GM12878 (cell line): Measurements from ENCODE around the gene CHD5. TPM values are rescaled to one million over a fixed set of nuclear protein-coding genes. Genes with fewer than 3 reads are reported as not detected.
A peak's percentile ranks its signal among the peaks of the same experiment; 100 is the strongest.

Experiments used
- ATAC-seq: fragments of 200-7000 bp; cut with Tn5 transposase; 3 replicates; pipeline ENCODE4 v1.9.1; 2020; ENCODE audit warnings: mild to moderate bottlenecking, moderate library complexity
- BruUV-seq: library from RNA; stranded (reverse); fragments of 400-500 nt; replicated peaks from 2 replicates; lab custom pipeline; 2021; lab: Mats Ljungman, UMichigan
- CTCF ChIA-PET: fragments of 300-600 bp; sonication (Branson Sonifier 250); formaldehyde crosslinking; extraction: SDS; loops from one replicate; lab custom pipeline; 2021; ENCODE audit warnings: inconsistent platforms; lab: Yijun Ruan, JAX
- POLR2A ChIA-PET: fragments of 350-600 bp; formaldehyde crosslinking; extraction: SDS; loops from one replicate; lab custom pipeline; 2021; ENCODE audit warnings: inconsistent platforms; lab: Charles Lee
- RAD21 ChIA-PET: fragments of 300-600 bp; sonication (Branson Sonifier 250); formaldehyde crosslinking; loops from one replicate; lab custom pipeline; 2023; ENCODE audit warnings: antibody characterized with exemption; ENCODE audit not compliant: unreplicated experiment; lab: Charles Lee
- SMC1A ChIA-PET: fragments of 300-600 bp; sonication (Branson Sonifier 250); formaldehyde crosslinking; loops from one replicate; lab custom pipeline; 2023; ENCODE audit not compliant: unreplicated experiment, uncharacterized antibody; lab: Charles Lee
- DNase-seq: peaks from one replicate; pipeline ENCODE4 v3.0.0-alpha.2; 2011; ENCODE audit warnings: low read depth, low spot score
- FAIRE-seq: peaks from 3 replicates; lab custom pipeline; 2011; peaks lifted over from hg19 to GRCh38; lab: Jason Lieb, UNC
- H2AFZ ChIP-seq: 2 replicates; pipeline ENCODE4 v1.6.0; 2011; ENCODE audit warnings: low read depth, low read length, control low read depth; ENCODE audit not compliant: control insufficient read depth
- H3K27ac ChIP-seq: 2 replicates; pipeline ENCODE4 v1.5.1; 2011; ENCODE audit warnings: control low read depth; ENCODE audit not compliant: control insufficient read depth, insufficient read depth
- H3K27me3 ChIP-seq, 2 experiments: replicated peaks in 1 of 2; 2 replicates each; pipeline versions ENCODE4 v1.6.0 to v1.6.1; 2011; ENCODE audit warnings: low read length in 1 of 2; ENCODE audit not compliant: control insufficient read depth in 2 of 2, insufficient read depth in 2 of 2
- H3K36me3 ChIP-seq, 2 experiments: 2 replicates each; pipeline ENCODE4 v1.5.1; 2011; ENCODE audit warnings: low read length in 1 of 2; ENCODE audit not compliant: control insufficient read depth in 2 of 2, insufficient read depth in 2 of 2
- H3K4me1 ChIP-seq: 2 replicates; pipeline ENCODE4 v1.6.1; 2011; ENCODE audit warnings: mild to moderate bottlenecking, low read length, moderate library complexity, mixed read lengths; ENCODE audit not compliant: control insufficient read depth, insufficient read depth
- H3K4me2 ChIP-seq: 2 replicates; pipeline ENCODE4 v1.6.0; 2011; ENCODE audit warnings: control low read depth; ENCODE audit not compliant: control insufficient read depth, insufficient read depth
- H3K4me3 ChIP-seq: fragments of 200-600 bp; sonication (generic); 2 replicates; pipeline ENCODE4 v1.5.1; 2016
- H3K79me2 ChIP-seq: 2 replicates; pipeline ENCODE4 v1.6.0; 2011; ENCODE audit warnings: low read length; ENCODE audit not compliant: control insufficient read depth, insufficient read depth
- H3K9ac ChIP-seq: 2 replicates; pipeline ENCODE4 v1.8.0; 2011; ENCODE audit warnings: low read length, control low read depth, mixed read lengths; ENCODE audit not compliant: control insufficient read depth, insufficient read depth
- H3K9me3 ChIP-seq: replicated peaks from 3 replicates; pipeline ENCODE4 v1.5.1; 2011; ENCODE audit warnings: mild to moderate bottlenecking, low read length; ENCODE audit not compliant: control insufficient read depth, insufficient read depth
- H4K20me1 ChIP-seq: 2 replicates; pipeline ENCODE4 v1.6.0; 2011; ENCODE audit not compliant: control insufficient read depth, insufficient read depth
- SMARCA5 ChIP-seq: fragments of 450-650 bp; IDR thresholded peaks from 2 replicates; pipeline ENCODE4 v1.6.1; 2017; ENCODE audit warnings: mild to moderate bottlenecking
- WGBS: methylation state at CpG from one replicate; pipeline ENCODE4 v1.1.6; 2016; ENCODE audit warnings: low lambda C conversion rate; ENCODE audit not compliant: insufficient replicate concordance, insufficient coverage; ENCODE audit errors: missing lambda C conversion rate; 5-methylcytosine and 5-hydroxymethylcytosine counted together
- in situ Hi-C: fragments of 300-500 bp; cut with MboI; formaldehyde crosslinking; loops from 9 replicates; pipeline ENCODE4 v1.14.3; 2018; ENCODE audit warnings: mixed read lengths
- intact Hi-C: fragments of 100-400 bp; cut with micrococcal nuclease; formaldehyde crosslinking; loops from one replicate; pipeline ENCODE4 v1.14.2; 2022; ENCODE audit not compliant: unreplicated experiment
- polyA plus RNA-seq, 11 experiments: library from polyadenylated mRNA; depleted of rRNA in 4 of 11; unstranded in 6 of 11; stranded (reverse) in 5 of 11; fragments of >200 nt; fragmentation: Nextera tagmentation in 4 of 11; fragmentation: Illumina TruSeq in 1 of 11; extraction: Ambion mirVana in 4 of 11; extraction: Trizol in 1 of 11; gene quantifications; 1 replicate in 1 of 11; 2 replicates in 10 of 11; pipeline versions ENCODE4 v1.2.1 to v1.2.3, GENCODE V29; 2011 to 2016; ENCODE audit warnings: inconsistent platforms in 2 of 11, missing spikeins in 2 of 11, low read depth in 1 of 11
- total RNA-seq, 4 experiments: library from RNA; depleted of rRNA in 3 of 4; stranded (reverse); fragments of >200 nt in 3 of 4; fragmentation: Illumina TruSeq in 1 of 4; extraction: Trizol in 1 of 4; gene quantifications; 2 replicates each; pipeline versions ENCODE4 v1.2.1 to v1.2.3, GENCODE V29; 2013 to 2021
- TF ChIP-seq, protein P1 (sequence below): fragments of 450-650 bp; IDR thresholded peaks from 2 replicates; pipeline ENCODE4 v1.6.1; 2014; ENCODE audit warnings: mild to moderate bottlenecking

The CHD5 gene
- total and polyA plus RNA-seq, 10 of the 15 experiments (the other 5 are each of a cell fraction or from before 2014, with no cell fraction given) = 0.03 to 0.49 (median 0.13) TPM; not detected in 3

- peaks cover 46% of the 10 kb centered on the region for H3K79me2 ChIP-seq
- no peaks in the 10 kb centered on the region for H4K20me1 ChIP-seq
- peak overlapping the region; percentile 85 for H3K27ac ChIP-seq
- no TSS peak for BruUV-seq
- ChIA-PET POLR2A (interaction anchor here (0.6 to 1.1 kb wide), 3 partner anchors 28 to 194 kb away, joined by 3 read pairs; no protein-coding TSS in a partner anchor), CTCF (interaction anchor here (1.1 to 2.9 kb wide), 6 partner anchors 10 to 207 kb away, joined by 3 to 9 read pairs (median 4); no protein-coding TSS in a partner anchor), SMC1A (interaction anchor here (0.6 kb wide), 1 partner anchor 12 kb away, joined by 3 read pairs; no protein-coding TSS in a partner anchor)
- no peaks in the 10 kb centered on the region for H3K27me3 ChIP-seq
- H3K36me3 ChIP-seq = peaks cover 0 to 12% of the 10 kb centered on the region in 2 experiments; a peak in 2 of 4 replicates
- 84% methylated on average over 10 of the region's 10 CpGs for WGBS
- H3K4me2 ChIP-seq = peak overlapping the region; percentile 70
- peaks cover 11% of the 10 kb centered on the region for H3K4me1 ChIP-seq
- no peaks in the 10 kb centered on the region for H3K9me3 ChIP-seq
- DNase-seq (no peak), ATAC-seq (no peak), FAIRE-seq (no peak)
- in situ Hi-C loops = no loop called here
- intact Hi-C loops = no loop called here
- H3K4me3 ChIP-seq = peak overlapping the region; percentile 62
- H2AFZ ChIP-seq = peak overlapping the region; percentile 88
- TF ChIP-seq SMARCA5 = 0 out of 2 replicates have a peak, but pooled peaks have one; percentile 19
- TF ChIP-seq, protein P1, sequence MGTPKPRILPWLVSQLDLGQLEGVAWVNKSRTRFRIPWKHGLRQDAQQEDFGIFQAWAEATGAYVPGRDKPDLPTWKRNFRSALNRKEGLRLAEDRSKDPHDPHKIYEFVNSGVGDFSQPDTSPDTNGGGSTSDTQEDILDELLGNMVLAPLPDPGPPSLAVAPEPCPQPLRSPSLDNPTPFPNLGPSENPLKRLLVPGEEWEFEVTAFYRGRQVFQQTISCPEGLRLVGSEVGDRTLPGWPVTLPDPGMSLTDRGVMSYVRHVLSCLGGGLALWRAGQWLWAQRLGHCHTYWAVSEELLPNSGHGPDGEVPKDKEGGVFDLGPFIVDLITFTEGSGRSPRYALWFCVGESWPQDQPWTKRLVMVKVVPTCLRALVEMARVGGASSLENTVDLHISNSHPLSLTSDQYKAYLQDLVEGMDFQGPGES = no peak
- TF ChIP-seq, all 136 proteins: peak for 1
- RAD21 ChIA-PET = interaction anchor here (0.6 to 1.1 kb wide), 2 partner anchors 12 to 207 kb away, joined by 3 to 6 read pairs; no protein-coding TSS in a partner anchor
- peak overlapping the region; percentile 100 for H3K9ac ChIP-seq
Observed at GRCh38 chr1:6200188-6200809, 20.2 kb upstream of the CHD5 start.
